ENCODE data around the gene GLI3.

The GLI3 gene

DNA sequence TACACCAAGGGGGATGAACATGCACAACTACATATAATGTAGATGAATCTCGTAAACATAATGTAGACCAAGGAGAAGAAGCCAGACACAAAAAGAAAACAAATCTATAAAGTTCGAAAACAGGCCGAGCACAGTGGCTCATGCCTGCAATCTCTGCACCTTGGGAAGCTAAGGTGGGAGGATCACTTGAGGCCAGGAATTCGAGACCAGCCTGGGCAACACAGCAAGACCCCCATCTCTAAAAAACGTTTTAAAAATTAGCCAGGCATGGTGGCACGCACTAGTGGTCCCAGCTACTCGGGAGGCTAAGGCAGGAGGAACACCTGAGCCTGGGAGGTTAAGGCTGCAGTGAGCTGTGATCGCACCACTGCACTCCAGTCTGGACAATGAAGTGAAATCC lies 68.5 kb downstream of the GLI3 start:
- no peak for FAIRE-seq

- FAIRE-seq = no peak
Measured at GRCh38 chr7:42167631-42168236, 69.3 kb downstream of the GLI3 start.

- no peak for FAIRE-seq
Measured at GRCh38 chr7:42167206-42167605, 69.8 kb downstream of the GLI3 start.

DNA sequence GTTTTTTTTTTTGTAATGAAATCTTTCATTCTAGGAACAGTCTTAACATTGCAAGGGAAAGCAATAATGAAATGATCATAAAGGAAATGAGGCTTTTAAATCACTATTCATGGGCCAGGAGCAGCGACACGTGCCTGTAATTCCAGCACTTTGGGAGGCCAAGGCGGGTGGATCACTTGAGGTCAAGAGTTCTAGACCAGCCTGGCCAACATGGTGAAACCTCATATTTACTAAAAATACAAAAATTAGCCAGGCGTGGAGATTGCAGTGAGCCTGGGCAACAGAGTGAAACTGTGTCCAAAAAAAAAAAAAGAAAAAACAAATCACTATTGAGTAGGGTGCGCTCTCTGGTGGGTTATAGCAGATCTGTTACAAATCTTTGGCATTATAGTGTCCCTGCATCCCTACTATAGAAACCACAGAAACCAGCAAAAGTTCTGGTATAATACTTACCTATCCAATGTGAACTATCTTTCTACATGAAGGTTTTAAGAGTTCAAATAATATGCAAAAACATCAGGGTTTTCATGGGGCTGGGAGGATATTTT lies 72.1 kb downstream of the GLI3 start:
- no peak for FAIRE-seq

- no peak for FAIRE-seq
Measured at GRCh38 chr7:42162560-42163325, 74.3 kb downstream of the GLI3 start.

DNA sequence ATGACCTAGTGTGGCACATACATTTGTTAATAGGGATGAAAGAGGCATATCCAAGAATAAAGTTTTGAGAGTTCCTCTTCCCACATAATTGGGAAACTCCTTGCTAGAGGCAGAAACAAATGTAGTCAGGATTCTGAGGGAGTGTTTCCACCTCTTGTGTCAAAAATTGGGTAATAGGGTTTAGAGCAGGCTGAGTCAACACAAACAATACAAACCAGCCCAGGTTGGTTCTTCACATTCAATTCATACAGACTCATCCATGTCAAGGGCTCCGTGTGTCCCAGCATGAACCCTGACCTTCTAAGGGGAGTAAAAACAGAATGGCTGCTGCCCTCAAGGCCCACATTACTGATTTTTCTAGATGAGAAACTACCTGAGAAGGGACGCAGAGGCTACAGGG lies 75.3 kb downstream of the GLI3 start:
- FAIRE-seq = no peak

DNA sequence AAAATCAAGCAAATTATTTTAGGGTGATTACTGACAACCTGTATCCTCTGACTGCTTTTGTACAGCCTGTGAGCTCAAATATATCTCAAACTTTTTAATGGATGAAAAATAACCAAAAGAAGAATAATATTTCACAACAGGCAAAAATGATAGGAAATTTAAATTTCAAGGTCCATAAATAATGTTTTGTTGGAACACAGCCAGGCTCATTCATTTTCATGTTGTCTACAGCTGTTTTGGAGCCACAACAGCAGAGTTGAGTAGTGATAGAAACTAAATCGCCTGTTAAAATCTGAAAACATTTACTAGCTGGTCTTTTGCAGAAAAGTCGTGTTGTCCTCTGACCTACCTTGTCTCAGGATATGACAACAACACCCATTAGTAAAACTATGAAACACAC lies 75.9 kb downstream of the GLI3 start:
- no peak for FAIRE-seq

DNA sequence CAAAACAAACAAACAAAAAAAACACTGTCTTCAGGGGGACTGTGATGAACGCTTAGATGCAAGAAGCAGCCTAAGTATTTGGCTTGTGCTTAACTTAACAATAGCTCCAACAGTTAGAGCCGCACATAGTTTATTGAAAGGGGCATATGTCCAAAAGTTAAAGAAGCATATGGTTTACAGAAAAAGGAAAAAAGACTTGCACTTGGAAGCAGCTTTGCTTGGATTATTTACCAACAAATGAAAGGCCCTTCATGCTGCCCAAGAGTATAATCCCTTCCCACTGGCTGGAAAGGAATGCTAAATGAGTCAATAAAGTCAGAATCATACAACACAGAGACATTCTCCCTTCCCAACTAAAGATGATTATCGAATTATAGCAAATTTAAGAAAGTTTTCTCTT lies 77.9 kb downstream of the GLI3 start:
- no peak for FAIRE-seq

DNA sequence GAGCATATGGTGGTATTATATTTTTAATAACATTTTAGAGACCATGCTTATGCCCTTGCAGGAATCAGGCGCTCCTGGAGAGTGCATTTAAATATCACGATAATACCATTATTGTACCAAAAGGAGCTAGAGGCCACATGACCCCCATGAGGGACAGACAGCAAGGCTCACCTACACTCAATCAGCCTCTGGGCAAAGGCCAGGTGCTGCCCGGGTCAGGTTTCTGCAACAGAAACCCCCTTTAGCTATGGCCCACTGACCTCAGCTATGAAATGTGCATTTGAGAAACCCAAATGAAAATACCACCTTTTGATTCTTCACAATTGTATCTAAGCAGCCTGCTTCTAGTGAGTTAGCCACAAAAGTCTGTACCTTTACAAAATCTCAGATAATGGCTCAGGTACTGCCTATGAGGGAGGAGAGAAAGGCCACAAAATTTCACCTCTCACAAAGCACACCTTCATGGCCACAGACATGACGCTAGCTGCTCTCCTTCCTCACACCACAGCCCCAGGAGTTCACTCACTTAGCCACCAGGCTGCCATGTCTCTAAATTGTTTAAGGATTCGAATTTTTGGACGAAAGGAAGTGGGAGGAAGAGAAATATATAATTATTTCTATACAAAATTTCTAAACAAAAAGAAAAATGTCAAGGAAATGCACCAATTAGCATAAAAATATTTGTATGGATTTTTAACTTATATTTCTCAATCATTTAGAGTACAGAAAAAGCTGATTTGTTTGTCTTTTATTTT lies 79.9 kb downstream of the GLI3 start:
- no peak for FAIRE-seq

GRCh38 chr7:42156291-42156865 lies 80.6 kb downstream of the GLI3 start:
- FAIRE-seq = no peak

DNA sequence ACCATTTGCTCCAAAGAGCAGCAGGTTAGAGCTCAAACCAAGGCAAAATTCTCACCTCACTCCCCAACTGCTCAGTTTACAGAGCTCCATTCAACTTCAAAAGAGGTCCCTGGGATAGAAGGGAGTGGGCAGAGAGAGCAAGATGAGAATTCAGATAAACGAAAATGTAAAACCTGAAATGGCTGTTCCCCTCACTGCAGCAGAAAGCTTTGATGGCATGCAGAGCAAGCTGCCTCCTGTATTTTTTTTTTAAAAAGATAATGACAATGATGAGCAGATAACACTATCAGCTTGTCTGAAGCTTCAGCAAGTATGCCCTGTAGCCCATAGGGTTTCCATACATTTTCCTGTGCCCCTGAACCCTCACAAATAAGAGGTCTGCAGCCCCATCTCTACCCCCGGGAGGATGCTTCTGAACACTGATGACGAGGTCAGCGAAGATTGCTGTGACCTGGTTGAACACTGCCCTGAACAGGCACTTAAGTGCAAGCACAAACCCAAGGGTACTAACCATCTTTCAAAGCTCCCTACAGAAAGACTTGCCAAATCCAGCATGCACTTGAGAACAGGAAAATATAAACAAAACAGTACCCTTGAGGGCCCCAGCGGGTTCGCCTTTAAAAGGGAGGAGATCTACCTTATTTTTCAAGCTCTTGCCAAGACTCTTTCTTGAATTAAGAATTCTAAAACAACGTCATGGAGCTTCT lies 81.3 kb downstream of the GLI3 start:
- FAIRE-seq = no peak

DNA sequence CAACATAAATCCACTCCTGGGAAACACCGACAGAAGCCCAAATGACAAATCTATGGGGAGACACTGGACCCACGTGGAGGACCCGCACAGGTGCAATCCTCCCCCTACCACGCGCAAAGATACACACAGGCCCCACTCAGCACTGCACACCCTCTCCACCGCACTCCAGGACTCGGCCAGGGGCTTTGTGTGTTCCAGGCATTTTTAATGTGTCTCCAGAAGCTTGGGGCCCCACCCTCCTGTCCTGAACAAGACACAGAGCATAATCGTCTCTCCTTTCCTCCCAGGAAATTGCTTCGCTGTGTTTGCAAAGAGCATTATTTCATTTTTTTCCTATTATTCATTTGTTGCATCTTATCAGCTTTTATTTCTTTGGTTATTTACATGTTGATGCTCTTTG lies 82.8 kb downstream of the GLI3 start:
- FAIRE-seq = no peak

GRCh38 chr7:42152329-42153205 lies 84.4 kb downstream of the GLI3 start:
- no peak for FAIRE-seq

DNA sequence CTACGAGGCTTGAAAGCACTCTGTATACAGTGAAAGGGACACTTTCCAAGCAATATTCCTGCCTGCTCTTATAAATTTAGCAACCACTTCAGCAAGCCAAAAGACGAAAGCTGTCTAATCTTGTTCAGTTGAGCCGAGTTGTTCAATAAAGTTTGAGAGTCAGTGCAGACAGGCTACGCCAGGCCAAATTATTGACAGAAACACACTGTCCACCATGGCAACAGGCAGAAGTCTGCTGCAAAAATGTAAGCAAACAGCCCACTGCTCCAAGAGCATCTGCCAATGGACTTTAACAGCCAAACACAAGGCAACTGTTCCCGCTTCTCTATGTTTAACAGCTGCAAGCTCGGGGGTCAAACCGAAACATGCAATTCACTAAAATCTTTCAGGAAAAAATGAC lies 85.7 kb downstream of the GLI3 start:
- no peak for FAIRE-seq

DNA sequence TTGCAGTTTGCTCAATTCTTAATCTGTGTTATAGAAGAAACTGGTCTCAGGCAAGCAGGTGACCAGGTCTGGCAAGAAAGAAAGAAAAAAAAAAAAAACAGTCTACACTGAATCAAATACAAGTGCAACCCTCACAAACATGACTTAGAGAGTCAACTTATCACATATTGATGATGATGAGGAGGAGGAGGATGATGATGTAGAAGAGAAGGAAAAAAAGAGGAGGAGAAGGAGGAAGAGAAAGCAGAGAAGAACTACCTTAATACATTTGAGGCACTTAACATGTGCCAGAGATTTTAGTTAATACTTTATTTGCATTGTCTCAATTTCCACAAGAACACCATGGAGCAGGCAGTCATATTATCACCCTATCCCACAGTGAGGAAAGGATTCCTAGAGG lies 91.5 kb downstream of the GLI3 start:
- FAIRE-seq = no peak

- no peak for FAIRE-seq
Measured at GRCh38 chr7:42144604-42145003, 92.4 kb downstream of the GLI3 start.

GRCh38 chr7:42143711-42144600 lies 93.1 kb downstream of the GLI3 start:
- no peak for FAIRE-seq

DNA sequence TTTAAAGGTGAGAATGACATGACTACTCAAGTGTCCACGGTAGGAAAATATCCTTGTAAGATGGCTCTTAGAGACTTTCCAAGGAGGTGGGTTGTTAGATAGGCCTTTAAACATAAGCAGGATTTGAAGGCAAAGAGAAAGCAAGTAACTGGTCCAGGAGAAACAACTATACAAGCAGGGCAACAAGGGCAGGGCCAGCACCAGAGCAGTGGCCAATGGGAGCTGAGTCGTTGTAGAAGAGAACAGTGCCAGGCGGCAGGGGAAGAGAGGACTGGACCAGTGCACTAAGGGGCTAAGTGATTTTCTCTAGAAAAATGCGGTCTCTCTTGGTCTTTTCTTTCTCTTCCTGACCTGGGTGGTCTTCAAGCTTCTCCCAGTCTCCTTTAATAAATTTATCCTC lies 94.9 kb downstream of the GLI3 start:
- no peak for FAIRE-seq

GRCh38 chr7:42139751-42140150 lies 97.3 kb downstream of the GLI3 start:
- FAIRE-seq = no peak

- no peak for FAIRE-seq
Measured at GRCh38 chr7:42138691-42139090, 98.3 kb downstream of the GLI3 start.

DNA sequence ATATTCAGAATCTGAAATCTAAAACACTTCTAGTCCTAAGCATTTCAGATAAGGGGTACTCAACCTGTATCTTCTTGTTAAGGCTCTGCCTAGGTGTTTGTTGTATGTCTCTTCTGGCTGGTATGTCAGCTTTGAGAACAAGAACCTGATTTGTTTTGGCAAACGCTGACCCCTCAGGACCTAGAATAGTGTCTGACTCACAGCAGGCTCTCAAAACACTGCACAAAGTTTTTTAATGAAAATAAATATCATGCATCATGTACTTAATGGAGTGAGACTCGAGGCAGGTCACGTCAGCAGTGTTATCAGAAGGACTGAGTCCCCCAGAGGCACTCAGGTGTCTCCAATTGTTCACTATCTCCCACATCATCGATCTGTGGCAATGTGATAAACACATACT lies 99.1 kb downstream of the GLI3 start:
- FAIRE-seq = no peak
